OCI-LY3 (cell line): Measurements from ENCODE around the gene MEI4.

Source experiments
- H2AFZ ChIP-seq: fragments of 200-600, 300-600 bp; shearing (Covaris generic); 2 replicates; pipeline ENCODE4 v1.6.0; 2014; ENCODE audit warnings: antibody characterized with exemption, low read depth, low read length
- H3K27ac ChIP-seq: fragments of 200-600, 300-600 bp; sonication (generic); 2 replicates; pipeline ENCODE4 v1.5.1; 2014; ENCODE audit warnings: mild to moderate bottlenecking, low read length, moderate library complexity, mixed read lengths
- H3K27me3 ChIP-seq: fragments of 200-600, 300-600 bp; sonication (generic); 2 replicates; pipeline ENCODE4 v1.6.1; 2014; ENCODE audit warnings: low read depth, low read length, mixed read lengths
- H3K36me3 ChIP-seq: fragments of 200-600, 300-600 bp; sonication (generic); replicated peaks from 2 replicates; pipeline ENCODE3; 2014; ENCODE audit warnings: low read depth, low read length, mixed read lengths
- H3K4me1 ChIP-seq: fragments of 300-600, 200-600 bp; sonication (generic); 2 replicates; pipeline ENCODE4 v1.6.1; 2014; ENCODE audit warnings: low read length, mixed read lengths
- H3K4me2 ChIP-seq: fragments of 200-600, 300-600 bp; sonication (generic); 2 replicates; pipeline ENCODE4 v1.6.1; 2014; ENCODE audit warnings: low read length, mixed read lengths
- H3K4me3 ChIP-seq: fragments of 300-600, 200-600 bp; sonication (generic); 2 replicates; pipeline ENCODE4 v1.5.1; 2014; ENCODE audit warnings: antibody characterized with exemption, mild to moderate bottlenecking, low read length, moderate library complexity
- H3K79me2 ChIP-seq: fragments of 300-600, 200-600 bp; shearing (Covaris generic); 2 replicates; pipeline ENCODE4 v1.6.1; 2014; ENCODE audit warnings: mild to moderate bottlenecking, low read length, mixed read lengths
- H3K9ac ChIP-seq: fragments of 300-600, 200-600 bp; shearing (Covaris generic); 2 replicates; pipeline ENCODE4 v1.6.0; 2014; ENCODE audit warnings: mild to moderate bottlenecking, low read length, moderate library complexity
- H3K9me3 ChIP-seq: fragments of 200-600, 300-600 bp; shearing (Covaris generic); 2 replicates; pipeline ENCODE4 v1.6.1; 2014; ENCODE audit warnings: low read length, mixed read lengths; ENCODE audit not compliant: insufficient read depth
- H4K20me1 ChIP-seq: fragments of 200-600, 300-600 bp; sonication (generic); 2 replicates; pipeline ENCODE4 v1.6.1; 2016; ENCODE audit warnings: low read length, mixed read lengths; ENCODE audit not compliant: insufficient read depth
- EZH2phosphoT487 ChIP-seq: fragments of 200-600 bp; shearing (Covaris generic); IDR thresholded peaks from 2 replicates; pipeline ENCODE4 v1.6.1; 2018; ENCODE audit warnings: antibody characterized with exemption, mixed run types, low read depth
- TF ChIP-seq, protein P1 (sequence below): fragments of 200-600, 300-600 bp; sonication (generic); IDR thresholded peaks from 2 replicates; pipeline ENCODE4 v1.5.1; 2014; ENCODE audit warnings: antibody characterized with exemption, low read length, low read depth

Gene MEI4

DNA sequence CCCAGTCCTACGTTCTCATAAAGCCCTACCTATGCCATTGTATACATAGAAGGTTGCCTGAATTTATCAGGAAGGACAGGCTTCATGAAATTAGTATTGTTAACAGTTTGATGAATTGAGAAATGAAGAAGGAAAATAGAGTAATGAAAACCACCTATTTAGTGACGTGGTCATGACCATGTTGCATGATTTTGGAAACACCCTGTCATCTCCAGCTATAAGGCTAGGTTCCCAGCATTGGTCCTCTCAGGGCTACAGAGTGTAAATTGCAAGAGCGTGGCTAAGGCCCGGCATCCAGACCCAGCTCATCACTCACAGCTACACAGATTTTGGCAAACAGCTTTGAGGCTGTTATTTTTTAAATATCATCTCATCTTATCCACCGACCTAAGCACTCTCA, 203.6 kb downstream of the MEI4 start:
- no peak overlapping the region for H2AFZ ChIP-seq
- no peaks in the 10 kb centered on the region for H3K4me1 ChIP-seq
- no peaks in the 10 kb centered on the region for H3K9me3 ChIP-seq
- H3K27me3 ChIP-seq: no peaks in the 10 kb centered on the region
- no peaks in the 10 kb centered on the region for H3K36me3 ChIP-seq
- H3K4me3 ChIP-seq: no peak overlapping the region
- no peak overlapping the region for H3K9ac ChIP-seq
- no peak overlapping the region for H3K27ac ChIP-seq
- no peaks in the 10 kb centered on the region for H3K79me2 ChIP-seq
- no peak overlapping the region for H3K4me2 ChIP-seq
- no peaks in the 10 kb centered on the region for H4K20me1 ChIP-seq
- no peak for TF ChIP-seq EZH2phosphoT487
- TF ChIP-seq, protein P1, sequence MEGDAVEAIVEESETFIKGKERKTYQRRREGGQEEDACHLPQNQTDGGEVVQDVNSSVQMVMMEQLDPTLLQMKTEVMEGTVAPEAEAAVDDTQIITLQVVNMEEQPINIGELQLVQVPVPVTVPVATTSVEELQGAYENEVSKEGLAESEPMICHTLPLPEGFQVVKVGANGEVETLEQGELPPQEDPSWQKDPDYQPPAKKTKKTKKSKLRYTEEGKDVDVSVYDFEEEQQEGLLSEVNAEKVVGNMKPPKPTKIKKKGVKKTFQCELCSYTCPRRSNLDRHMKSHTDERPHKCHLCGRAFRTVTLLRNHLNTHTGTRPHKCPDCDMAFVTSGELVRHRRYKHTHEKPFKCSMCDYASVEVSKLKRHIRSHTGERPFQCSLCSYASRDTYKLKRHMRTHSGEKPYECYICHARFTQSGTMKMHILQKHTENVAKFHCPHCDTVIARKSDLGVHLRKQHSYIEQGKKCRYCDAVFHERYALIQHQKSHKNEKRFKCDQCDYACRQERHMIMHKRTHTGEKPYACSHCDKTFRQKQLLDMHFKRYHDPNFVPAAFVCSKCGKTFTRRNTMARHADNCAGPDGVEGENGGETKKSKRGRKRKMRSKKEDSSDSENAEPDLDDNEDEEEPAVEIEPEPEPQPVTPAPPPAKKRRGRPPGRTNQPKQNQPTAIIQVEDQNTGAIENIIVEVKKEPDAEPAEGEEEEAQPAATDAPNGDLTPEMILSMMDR: no peak

DNA sequence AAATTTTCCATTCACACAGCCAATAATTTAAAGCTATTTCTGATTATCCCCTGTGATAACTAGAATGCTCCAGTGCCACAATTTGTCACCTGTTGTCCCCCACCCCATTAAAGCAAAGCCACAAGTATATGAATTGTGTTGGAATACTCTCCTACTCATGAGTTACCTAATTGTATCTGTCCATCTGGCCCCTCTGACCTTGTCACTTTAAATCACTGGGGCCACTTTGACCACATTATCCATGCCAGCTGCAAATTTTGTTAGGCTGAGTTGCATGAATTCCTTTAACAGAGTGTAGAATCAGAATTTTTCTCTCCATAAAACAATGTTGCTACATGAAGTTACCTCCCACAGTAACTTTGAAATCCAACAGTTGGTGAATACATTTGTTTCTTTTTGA, 204.6 kb downstream of the MEI4 start:
- Histone ChIP-seq H3K9me3 (no peaks in the 10 kb centered on the region), H3K9ac (no peak overlapping the region), H3K36me3 (no peaks in the 10 kb centered on the region), H3K27me3 (no peaks in the 10 kb centered on the region), H3K27ac (no peak overlapping the region), H2AFZ (no peak overlapping the region), H3K4me1 (no peaks in the 10 kb centered on the region), H3K79me2 (no peaks in the 10 kb centered on the region), H3K4me2 (no peak overlapping the region), H3K4me3 (no peak overlapping the region), H4K20me1 (no peaks in the 10 kb centered on the region)
- TF ChIP-seq, protein P1: no peak
- TF ChIP-seq EZH2phosphoT487: no peak

DNA sequence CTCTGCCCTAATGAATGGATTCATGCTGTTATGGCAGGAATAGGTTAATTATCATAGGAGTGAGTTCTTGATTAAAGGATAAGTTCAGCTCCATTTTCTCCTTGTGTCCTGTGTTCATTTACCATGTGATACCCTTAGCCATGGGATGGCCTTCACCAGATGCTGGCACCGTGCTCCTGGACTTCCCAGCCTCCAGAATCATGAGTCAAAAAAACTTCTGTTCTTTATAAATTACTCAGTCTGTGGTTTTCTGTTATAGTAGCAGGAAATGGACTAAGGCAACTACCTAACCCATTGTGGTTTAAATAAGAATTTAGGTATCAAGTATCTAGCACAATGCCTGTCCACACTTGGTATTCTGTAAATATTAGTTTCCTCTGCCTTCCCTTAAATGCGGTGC, 223.5 kb downstream of the MEI4 start:
- H3K36me3 ChIP-seq: no peaks in the 10 kb centered on the region
- H4K20me1 ChIP-seq: no peaks in the 10 kb centered on the region
- no peak overlapping the region for H2AFZ ChIP-seq
- H3K79me2 ChIP-seq: no peaks in the 10 kb centered on the region
- no peaks in the 10 kb centered on the region for H3K9me3 ChIP-seq
- H3K4me2 ChIP-seq: no peak overlapping the region
- no peak overlapping the region for H3K4me3 ChIP-seq
- H3K27me3 ChIP-seq: no peaks in the 10 kb centered on the region
- H3K4me1 ChIP-seq: no peaks in the 10 kb centered on the region
- no peak overlapping the region for H3K9ac ChIP-seq
- TF ChIP-seq, protein P1: no peak
- TF ChIP-seq EZH2phosphoT487: no peak
- no peak overlapping the region for H3K27ac ChIP-seq

DNA sequence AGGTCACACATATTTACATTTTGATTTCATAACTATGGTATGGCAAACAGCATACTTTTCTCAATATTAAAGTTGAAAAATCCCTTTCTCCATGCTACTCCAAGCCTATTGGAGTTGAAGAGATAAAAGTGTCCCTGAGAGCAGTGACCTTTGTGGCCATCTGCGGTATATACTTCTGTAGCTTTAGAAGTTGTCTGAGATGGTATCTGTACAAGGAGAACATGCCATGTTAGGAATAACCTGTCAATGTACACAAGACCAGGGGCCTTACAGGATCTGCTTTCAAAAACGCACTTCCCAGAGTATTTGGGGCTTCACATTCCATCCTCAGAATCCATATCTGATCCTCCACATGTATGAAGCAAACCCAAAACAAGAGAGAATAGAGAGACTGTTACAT, 226.7 kb downstream of the MEI4 start:
- Histone ChIP-seq H3K36me3 (no peaks in the 10 kb centered on the region), H4K20me1 (no peaks in the 10 kb centered on the region), H2AFZ (no peak overlapping the region), H3K9me3 (no peaks in the 10 kb centered on the region), H3K79me2 (no peaks in the 10 kb centered on the region), H3K4me1 (no peaks in the 10 kb centered on the region), H3K4me3 (no peak overlapping the region), H3K27me3 (no peaks in the 10 kb centered on the region), H3K4me2 (no peak overlapping the region), H3K27ac (no peak overlapping the region), H3K9ac (no peak overlapping the region)
- TF ChIP-seq, protein P1: no peak
- TF ChIP-seq EZH2phosphoT487: no peak
